ENCODE results near the gene LRRC36.

- TF ChIP-seq, protein P1, sequence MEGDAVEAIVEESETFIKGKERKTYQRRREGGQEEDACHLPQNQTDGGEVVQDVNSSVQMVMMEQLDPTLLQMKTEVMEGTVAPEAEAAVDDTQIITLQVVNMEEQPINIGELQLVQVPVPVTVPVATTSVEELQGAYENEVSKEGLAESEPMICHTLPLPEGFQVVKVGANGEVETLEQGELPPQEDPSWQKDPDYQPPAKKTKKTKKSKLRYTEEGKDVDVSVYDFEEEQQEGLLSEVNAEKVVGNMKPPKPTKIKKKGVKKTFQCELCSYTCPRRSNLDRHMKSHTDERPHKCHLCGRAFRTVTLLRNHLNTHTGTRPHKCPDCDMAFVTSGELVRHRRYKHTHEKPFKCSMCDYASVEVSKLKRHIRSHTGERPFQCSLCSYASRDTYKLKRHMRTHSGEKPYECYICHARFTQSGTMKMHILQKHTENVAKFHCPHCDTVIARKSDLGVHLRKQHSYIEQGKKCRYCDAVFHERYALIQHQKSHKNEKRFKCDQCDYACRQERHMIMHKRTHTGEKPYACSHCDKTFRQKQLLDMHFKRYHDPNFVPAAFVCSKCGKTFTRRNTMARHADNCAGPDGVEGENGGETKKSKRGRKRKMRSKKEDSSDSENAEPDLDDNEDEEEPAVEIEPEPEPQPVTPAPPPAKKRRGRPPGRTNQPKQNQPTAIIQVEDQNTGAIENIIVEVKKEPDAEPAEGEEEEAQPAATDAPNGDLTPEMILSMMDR (conservative IDR thresholded peaks at IDR 0.05; ENCODE audit: low read length): no peak
- no peak for TF ChIP-seq EZH2phosphoT487 (IDR thresholded peaks at IDR 0.05; ENCODE audit: borderline replicate concordance)
Observed at GRCh38 chr16:67426950-67427349, 100.3 kb downstream of the LRRC36 start.

Measured in Loucy (cell line).